H1 (cell line): ENCODE data around the gene GIGYF2. TPM values are rescaled to one million over a fixed set of nuclear protein-coding genes. Genes with fewer than 3 reads are reported as not detected.

Experiments
- CHD7 ChIP-seq: fragments of 300-600 bp; sonication (generic); IDR thresholded peaks from 2 replicates; pipeline ENCODE4 v1.7.1; 2012; ENCODE audit warnings: low read length, moderate library complexity, mild to moderate bottlenecking, inconsistent platforms; ENCODE audit not compliant: insufficient replicate concordance
- polyA plus RNA-seq, 7 experiments: library from polyadenylated mRNA; depleted of rRNA in 3 of 7; stranded (reverse) in 5 of 7; unstranded in 2 of 7; fragments of >200 nt in 5 of 7; fragments of 200-250 nt in 2 of 7; gene quantifications; 1 replicate in 5 of 7; 2 replicates in 1 of 7; 4 replicates in 1 of 7; pipeline versions ENCODE4 v1.2.1 to v1.2.3, GENCODE V29; 2011 to 2013; ENCODE audit warnings: missing spikeins in 2 of 7, mixed read lengths in 2 of 7
- total RNA-seq: library from RNA; stranded (reverse); fragmentation: NEBNext Ultra II Directional; extraction: Animal tissue kit (Norgen Biotek cat#: 25700); gene quantifications from 2 replicates; pipeline ENCODE4 v1.2.1, GENCODE V29; 2021

GIGYF2 gene
- total and polyA plus RNA-seq, 2 of the 8 experiments (the other 6 are each of a cell fraction or from before 2014, with no cell fraction given), result 22.3 to 62.0 TPM

- no peak for TF ChIP-seq CHD7
Observed at GRCh38 chr2:232870766-232871371, 173.7 kb downstream of the GIGYF2 start (continued).
